ENCODE data around the gene CPNE9.

The CPNE9 gene

GRCh38 chr3:9675736-9676290, 27.8 kb upstream of the CPNE9 start:
- H3K27ac ChIP-seq (replicated peaks): no peak overlapping the region
- no peak for DNase-seq (ENCODE audit: low read depth in 1 of 2, low spot score in 1 of 2)
- H3K27me3 ChIP-seq (ENCODE audit: insufficient read depth, poor library complexity, severe bottlenecking): no peaks in the 10 kb centered on the region
- TF ChIP-seq POLR2AphosphoS5 (IDR thresholded peaks at IDR 0.05; ENCODE audit: low read depth): no peak
- TF ChIP-seq SPI1 (IDR thresholded peaks at IDR 0.05; ENCODE audit: borderline replicate concordance, low read depth): no peak
- TF ChIP-seq GABPA (IDR thresholded peaks at IDR 0.05; ENCODE audit: low read depth): no peak
- TF ChIP-seq REST (IDR thresholded peaks at IDR 0.05; ENCODE audit: insufficient replicate concordance, low read depth): no peak
- TF ChIP-seq CTCF (IDR thresholded peaks at IDR 0.05; ENCODE audit: insufficient read depth, low read length): no peak
- H3K4me3 ChIP-seq (replicated peaks; ENCODE audit: insufficient read depth, low read length): no peak overlapping the region

GRCh38 chr3:9676785-9677184, 26.8 kb upstream of the CPNE9 start:
- no peak for DNase-seq (ENCODE audit: low read depth in 1 of 2, low spot score in 1 of 2)
- TF ChIP-seq GABPA (IDR thresholded peaks at IDR 0.05; ENCODE audit: low read depth) (no peak), POLR2AphosphoS5 (IDR thresholded peaks at IDR 0.05; ENCODE audit: low read depth) (no peak), SPI1 (IDR thresholded peaks at IDR 0.05; ENCODE audit: borderline replicate concordance, low read depth) (no peak), REST (IDR thresholded peaks at IDR 0.05; ENCODE audit: insufficient replicate concordance, low read depth) (no peak), CTCF (IDR thresholded peaks at IDR 0.05; ENCODE audit: insufficient read depth, low read length) (no peak)
- no peaks in the 10 kb centered on the region for H3K27me3 ChIP-seq (ENCODE audit: insufficient read depth, poor library complexity, severe bottlenecking)
- no peak overlapping the region for H3K4me3 ChIP-seq (replicated peaks; ENCODE audit: insufficient read depth, low read length)
- no peak overlapping the region for H3K27ac ChIP-seq (replicated peaks)

GRCh38 chr3:9678493-9678892, 25.1 kb upstream of the CPNE9 start:
- no peak for TF ChIP-seq GABPA (IDR thresholded peaks at IDR 0.05; ENCODE audit: low read depth)
- TF ChIP-seq CTCF (IDR thresholded peaks at IDR 0.05; ENCODE audit: insufficient read depth, low read length): no peak
- TF ChIP-seq REST (IDR thresholded peaks at IDR 0.05; ENCODE audit: insufficient replicate concordance, low read depth): no peak
- TF ChIP-seq SPI1 (IDR thresholded peaks at IDR 0.05; ENCODE audit: borderline replicate concordance, low read depth): no peak
- TF ChIP-seq POLR2AphosphoS5 (IDR thresholded peaks at IDR 0.05; ENCODE audit: low read depth): no peak
- Histone ChIP-seq H3K4me3 (replicated peaks; ENCODE audit: insufficient read depth, low read length) (no peak overlapping the region), H3K27ac (replicated peaks) (no peak overlapping the region), H3K27me3 (ENCODE audit: insufficient read depth, poor library complexity, severe bottlenecking) (no peaks in the 10 kb centered on the region)
- DNase-seq (ENCODE audit: low read depth in 1 of 2, low spot score in 1 of 2): no peak
